ENCODE results near the gene UBE3B.

- TF ChIP-seq CTCF (IDR thresholded peaks at IDR 0.05): no peak
- no peak for TF ChIP-seq EZH2 (IDR thresholded peaks at IDR 0.05)
- no peak for TF ChIP-seq EZH2phosphoT487 (IDR thresholded peaks at IDR 0.05)
These were observed 26.0 kb upstream of the UBE3B start for GRCh38 chr12:109451400-109451799.
